ENCODE data around the gene PRELP.

DNA sequence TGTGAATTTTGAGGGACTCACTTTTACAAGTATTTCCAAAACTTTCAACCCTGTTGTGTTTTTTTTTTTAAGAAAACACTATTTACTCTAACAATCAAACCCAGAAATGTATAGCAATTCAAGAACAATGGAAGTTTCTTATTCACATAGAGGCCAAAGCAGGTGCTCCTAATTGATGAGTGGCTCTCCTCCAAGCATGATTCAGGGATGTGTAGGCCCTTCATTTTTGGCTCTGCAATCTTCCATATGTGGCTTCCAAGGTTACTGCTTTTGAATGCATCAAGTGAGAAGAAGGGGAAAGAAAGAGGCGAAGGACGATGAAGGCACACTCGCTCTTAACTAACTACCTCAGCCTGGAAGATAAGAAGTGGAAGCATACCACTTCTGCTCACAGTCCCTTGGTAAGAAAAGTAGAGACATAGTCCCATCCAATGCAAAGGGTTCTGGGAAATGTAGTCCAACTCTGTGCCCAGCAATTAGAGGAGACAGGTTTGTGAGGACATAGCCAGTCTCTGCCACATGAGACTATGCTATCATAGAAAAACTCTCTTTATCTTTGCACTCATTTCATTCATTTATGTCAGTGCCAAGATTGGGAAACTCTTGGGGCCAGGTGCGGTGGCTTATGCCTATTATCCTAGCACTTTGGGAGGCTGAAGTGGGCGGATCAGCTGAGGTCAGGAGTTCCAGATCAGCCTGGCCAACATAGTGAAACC, 64.4 kb downstream of the PRELP start:
- TF ChIP-seq, protein P1, sequence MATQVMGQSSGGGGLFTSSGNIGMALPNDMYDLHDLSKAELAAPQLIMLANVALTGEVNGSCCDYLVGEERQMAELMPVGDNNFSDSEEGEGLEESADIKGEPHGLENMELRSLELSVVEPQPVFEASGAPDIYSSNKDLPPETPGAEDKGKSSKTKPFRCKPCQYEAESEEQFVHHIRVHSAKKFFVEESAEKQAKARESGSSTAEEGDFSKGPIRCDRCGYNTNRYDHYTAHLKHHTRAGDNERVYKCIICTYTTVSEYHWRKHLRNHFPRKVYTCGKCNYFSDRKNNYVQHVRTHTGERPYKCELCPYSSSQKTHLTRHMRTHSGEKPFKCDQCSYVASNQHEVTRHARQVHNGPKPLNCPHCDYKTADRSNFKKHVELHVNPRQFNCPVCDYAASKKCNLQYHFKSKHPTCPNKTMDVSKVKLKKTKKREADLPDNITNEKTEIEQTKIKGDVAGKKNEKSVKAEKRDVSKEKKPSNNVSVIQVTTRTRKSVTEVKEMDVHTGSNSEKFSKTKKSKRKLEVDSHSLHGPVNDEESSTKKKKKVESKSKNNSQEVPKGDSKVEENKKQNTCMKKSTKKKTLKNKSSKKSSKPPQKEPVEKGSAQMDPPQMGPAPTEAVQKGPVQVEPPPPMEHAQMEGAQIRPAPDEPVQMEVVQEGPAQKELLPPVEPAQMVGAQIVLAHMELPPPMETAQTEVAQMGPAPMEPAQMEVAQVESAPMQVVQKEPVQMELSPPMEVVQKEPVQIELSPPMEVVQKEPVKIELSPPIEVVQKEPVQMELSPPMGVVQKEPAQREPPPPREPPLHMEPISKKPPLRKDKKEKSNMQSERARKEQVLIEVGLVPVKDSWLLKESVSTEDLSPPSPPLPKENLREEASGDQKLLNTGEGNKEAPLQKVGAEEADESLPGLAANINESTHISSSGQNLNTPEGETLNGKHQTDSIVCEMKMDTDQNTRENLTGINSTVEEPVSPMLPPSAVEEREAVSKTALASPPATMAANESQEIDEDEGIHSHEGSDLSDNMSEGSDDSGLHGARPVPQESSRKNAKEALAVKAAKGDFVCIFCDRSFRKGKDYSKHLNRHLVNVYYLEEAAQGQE (IDR thresholded peaks at IDR 0.05; ENCODE audit: insufficient read depth in 1 of 2, low read depth in 2 of 2, low read length in 2 of 2): no peak
- TF ChIP-seq POLR2AphosphoS5 (IDR thresholded peaks at IDR 0.05; ENCODE audit: low read depth, low read length) (no peak), TAF1 (IDR thresholded peaks at IDR 0.05; ENCODE audit: borderline replicate concordance, insufficient read depth, low read length) (no peak), SIN3A (IDR thresholded peaks at IDR 0.05; ENCODE audit: borderline replicate concordance, insufficient read depth, low read length) (no peak)
